ENCODE measurements around the gene DNALI1. TPM values are rescaled to one million over a fixed set of nuclear protein-coding genes. Genes with fewer than 3 reads are reported as not detected.

The DNALI1 gene
- total and polyA plus RNA-seq, 10 of the 15 experiments (the other 5 are each of a cell fraction or from before 2014, with no cell fraction given), result 0.03 to 0.13 (median 0.05) TPM; not detected in 7

GRCh38 chr1:37553598-37553926, 3.2 kb upstream of the DNALI1 start (continued):
- TF ChIP-seq IRF5 (IDR thresholded peaks at IDR 0.05; ENCODE audit: borderline replicate concordance) (no peak), PRDM15 (CRISPR knock-in tag; IDR thresholded peaks at IDR 0.05) (no peak), HDAC6 (IDR thresholded peaks at IDR 0.05; ENCODE audit: unreplicated experiment) (no peak), TAF1 (IDR thresholded peaks at IDR 0.05; ENCODE audit: borderline replicate concordance, low read depth, low read length) (no peak)
